IMR-90 (cell line): ENCODE measurements around the gene UBASH3B. TPM values are rescaled to one million over a fixed set of nuclear protein-coding genes. Genes with fewer than 3 reads are reported as not detected.

ENCODE experiments used
- ATAC-seq: fragments of 200-7000 bp; cut with Tn5 transposase; 2 replicates; pipeline ENCODE4 v1.9.1; 2020; ENCODE audit warnings: low read depth, mild to moderate bottlenecking, moderate library complexity
- BruUV-seq: library from RNA; stranded (reverse); fragments of 400-500 nt; replicated peaks from 2 replicates; lab custom pipeline; 2021; lab: Mats Ljungman, UMichigan
- CTCF ChIA-PET: fragments of 300-600 bp; formaldehyde crosslinking; extraction: SDS; loops from one replicate; lab custom pipeline; 2021; ENCODE audit warnings: antibody characterized with exemption; lab: Yijun Ruan, JAX
- POLR2A ChIA-PET: fragments of 300-600 bp; sonication (Branson Sonifier 250); formaldehyde crosslinking; loops from one replicate; lab custom pipeline; 2022; ENCODE audit warnings: antibody characterized with exemption; ENCODE audit not compliant: unreplicated experiment; lab: Charles Lee
- DNase-seq: peaks from one replicate; pipeline ENCODE4 v3.0.0; 2013
- H2AFZ ChIP-seq: replicated peaks from 2 replicates; pipeline ENCODE3; 2013; ENCODE audit warnings: low read length, mild to moderate bottlenecking; ENCODE audit not compliant: poor library complexity
- H2AK5ac ChIP-seq: 2 replicates; pipeline ENCODE4 v1.6.1; 2013; ENCODE audit warnings: low read depth, low read length, inconsistent platforms
- H2AK9ac ChIP-seq: replicated peaks from 2 replicates; pipeline ENCODE3; 2013; ENCODE audit warnings: mild to moderate bottlenecking, low read depth, low read length, moderate library complexity; ENCODE audit not compliant: poor library complexity
- H2BK120ac ChIP-seq: 2 replicates; pipeline ENCODE4 v1.6.1; 2013; ENCODE audit warnings: low read depth, low read length, inconsistent platforms
- H2BK15ac ChIP-seq: 3 replicates; pipeline ENCODE4 v1.6.1; 2013; ENCODE audit warnings: low read depth, low read length, inconsistent platforms
- H2BK20ac ChIP-seq: 2 replicates; pipeline ENCODE4 v1.6.1; 2013; ENCODE audit warnings: low read depth, mild to moderate bottlenecking, inconsistent platforms, low read length, moderate library complexity
- H2BK5ac ChIP-seq: 2 replicates; pipeline ENCODE4 v1.6.1; 2013; ENCODE audit warnings: mild to moderate bottlenecking, low read depth, low read length, inconsistent platforms; ENCODE audit not compliant: poor library complexity, severe bottlenecking
- H3K14ac ChIP-seq: replicated peaks from 2 replicates; pipeline ENCODE4 v1.6.1; 2013; ENCODE audit warnings: low read depth, low read length, inconsistent platforms
- H3K18ac ChIP-seq: 2 replicates; pipeline ENCODE4 v1.6.1; 2013; ENCODE audit warnings: low read depth, low read length, control low read depth
- H3K23ac ChIP-seq: 2 replicates; pipeline ENCODE4 v1.6.1; 2013; ENCODE audit warnings: low read depth, low read length, inconsistent platforms
- H3K27ac ChIP-seq: 2 replicates; pipeline ENCODE4 v1.5.1; 2013; ENCODE audit warnings: mild to moderate bottlenecking, control low read depth, low read length; ENCODE audit not compliant: insufficient read depth
- H3K27me3 ChIP-seq: 2 replicates; pipeline ENCODE4 v1.6.1; 2013; ENCODE audit warnings: low read length; ENCODE audit not compliant: control insufficient read depth, insufficient read depth
- H3K36me3 ChIP-seq: 2 replicates; pipeline ENCODE4 v1.6.1; 2013; ENCODE audit warnings: low read length, mixed read lengths; ENCODE audit not compliant: control insufficient read depth, insufficient read depth
- H3K4ac ChIP-seq: 2 replicates; pipeline ENCODE4 v1.6.1; 2013; ENCODE audit warnings: low read depth, low read length, inconsistent platforms
- H3K4me1 ChIP-seq: 2 replicates; pipeline ENCODE4 v1.6.1; 2013; ENCODE audit warnings: low read length, mixed read lengths; ENCODE audit not compliant: control insufficient read depth, insufficient read depth
- H3K4me2 ChIP-seq: 2 replicates; pipeline ENCODE4 v1.6.1; 2013; ENCODE audit warnings: low read depth, mild to moderate bottlenecking, control low read depth, low read length, moderate library complexity
- H3K4me3 ChIP-seq: 2 replicates; pipeline ENCODE4 v1.5.1; 2013; ENCODE audit warnings: low read depth, mild to moderate bottlenecking, control low read depth, low read length, moderate library complexity; ENCODE audit not compliant: insufficient read depth
- H3K56ac ChIP-seq: 2 replicates; pipeline ENCODE4 v1.6.1; 2013; ENCODE audit warnings: low read length, inconsistent platforms; ENCODE audit not compliant: insufficient read depth; ENCODE audit errors: extremely low read depth
- H3K79me1 ChIP-seq, 2 experiments: 2 replicates each; pipeline ENCODE4 v1.6.1; 2013; ENCODE audit warnings: low read length in 2 of 2, inconsistent platforms in 1 of 2, low read depth in 1 of 2
- H3K9ac ChIP-seq: 2 replicates; pipeline ENCODE4 v1.6.1; 2013; ENCODE audit warnings: low read depth, low read length, control low read depth
- H3K9me1 ChIP-seq: 2 replicates; pipeline ENCODE4 v1.6.1; 2013; ENCODE audit warnings: low read length, inconsistent platforms; ENCODE audit not compliant: insufficient read depth
- H3K9me3 ChIP-seq: 2 replicates; pipeline ENCODE4 v1.6.1; 2013; ENCODE audit warnings: low read length; ENCODE audit not compliant: control insufficient read depth, insufficient read depth
- H4K20me1 ChIP-seq: 2 replicates; pipeline ENCODE4 v1.6.1; 2013; ENCODE audit warnings: low read length, inconsistent platforms; ENCODE audit not compliant: insufficient read depth
- H4K5ac ChIP-seq: 2 replicates; pipeline ENCODE4 v1.6.1; 2013; ENCODE audit warnings: mild to moderate bottlenecking, low read depth, low read length, control low read depth
- H4K8ac ChIP-seq, 2 experiments: 2 replicates each; pipeline ENCODE4 v1.6.1; 2013; ENCODE audit warnings: low read depth in 2 of 2, low read length in 2 of 2, control low read depth in 1 of 2, inconsistent platforms in 1 of 2
- H4K91ac ChIP-seq: 2 replicates; pipeline ENCODE4 v1.6.1; 2013; ENCODE audit warnings: low read depth, low read length, inconsistent platforms; ENCODE audit not compliant: insufficient read depth
- FOS ChIP-seq: fragments of 150-350 bp; IDR thresholded peaks from 2 replicates; pipeline ENCODE4 v1.6.1; 2016; ENCODE audit warnings: low read depth, low read length
- MAFK ChIP-seq: IDR thresholded peaks from 2 replicates; pipeline ENCODE4 v1.6.1; 2012; ENCODE audit warnings: low read depth, low read length, improper control_type of control experiment
- USF2 ChIP-seq: fragments of 150-350 bp; IDR thresholded peaks from 2 replicates; pipeline ENCODE4 v1.6.1; 2017; ENCODE audit warnings: mild to moderate bottlenecking, antibody characterized with exemption, low read length, low read depth
- WGBS, 2 experiments: methylation state at CpG; one replicate each; pipeline versions ENCODE4 v1.1.5 to v1.1.7; 2013; ENCODE audit warnings: missing lambda C conversion rate in 2 of 2; ENCODE audit not compliant: insufficient read length in 1 of 2; ENCODE audit errors: extremely low coverage in 2 of 2; 5-methylcytosine and 5-hydroxymethylcytosine counted together
- dilution Hi-C: fragments of 300-500 bp; cut with HindIII; formaldehyde crosslinking; loops from one replicate; pipeline ENCODE4 v1.14.3; 2018; ENCODE audit warnings: low sequenced_read_pairs; ENCODE audit not compliant: unreplicated experiment
- in situ Hi-C: fragments of 300-500 bp; cut with MboI; formaldehyde crosslinking; loops from 3 replicates; pipeline ENCODE4 v1.14.3; 2019; ENCODE audit warnings: low sequenced_read_pairs, inconsistent platforms, mixed read lengths
- intact Hi-C: fragments of 100-400 bp; cut with micrococcal nuclease; formaldehyde crosslinking; loops from 2 replicates; pipeline ENCODE4 v1.10.0; 2022
- polyA plus RNA-seq, 3 experiments: library from polyadenylated mRNA; depleted of rRNA; stranded (reverse); fragments of >200 nt; gene quantifications; 2 replicates each; pipeline ENCODE4 v1.2.3, GENCODE V29; 2012; ENCODE audit warnings: low replicate concordance in 1 of 3
- total RNA-seq: library from RNA; depleted of rRNA; stranded (reverse); fragments of >200 nt; gene quantifications from 2 replicates; pipeline ENCODE4 v1.2.3, GENCODE V29; 2012

The UBASH3B gene
- total and polyA plus RNA-seq, 2 of the 4 experiments (the other 2 are of a cell fraction) = 27.2 to 48.0 TPM

- H3K4me3 ChIP-seq = no peak overlapping the region
- ChIA-PET POLR2A (no interaction called here), CTCF (no interaction called here)
- no CpG with 5 or more reads among the region's 9 CpGs for WGBS, 2 experiments
- intact Hi-C loops (no loop called here), in situ Hi-C loops (no loop called here), dilution Hi-C loops (no loop called here)
- no peak overlapping the region for H3K14ac ChIP-seq
- H3K4ac ChIP-seq = no peak overlapping the region
- no peak overlapping the region for H3K56ac ChIP-seq
- no peak overlapping the region for H3K23ac ChIP-seq
- no peak overlapping the region for H2AK9ac ChIP-seq
- H3K27ac ChIP-seq = no peak overlapping the region
- ATAC-seq (no peak), DNase-seq (no peak)
- H2AFZ ChIP-seq = no peak overlapping the region
- peaks cover 29% of the 10 kb centered on the region for H3K4me1 ChIP-seq
- H3K18ac ChIP-seq = no peak overlapping the region
- H3K4me2 ChIP-seq = no peak overlapping the region
- H3K9me3 ChIP-seq = no peaks in the 10 kb centered on the region
- H2BK20ac ChIP-seq = no peak overlapping the region
- H2BK120ac ChIP-seq = no peak overlapping the region
- peaks cover 29% of the 10 kb centered on the region for H3K9me1 ChIP-seq
- no peak overlapping the region for H2BK15ac ChIP-seq
- no peak overlapping the region for H4K91ac ChIP-seq
- no peak overlapping the region for H3K9ac ChIP-seq
- H3K27me3 ChIP-seq = no peaks in the 10 kb centered on the region
- H4K8ac ChIP-seq = 0 out of 4 replicates have a peak overlapping the region, but pooled peaks of 1 of the 2 experiments have one; percentile 8
- BruUV-seq = no TSS peak
- no peak overlapping the region for H2AK5ac ChIP-seq
- H3K79me1 ChIP-seq = peaks cover 13 to 76% of the 10 kb centered on the region in 2 experiments
- no peak overlapping the region for H2BK5ac ChIP-seq
- TF ChIP-seq FOS = no peak
- no peak for TF ChIP-seq MAFK
- TF ChIP-seq USF2 = no peak
- H4K20me1 ChIP-seq = peaks cover 22% of the 10 kb centered on the region
- H3K36me3 ChIP-seq = no peaks in the 10 kb centered on the region
- no peak overlapping the region for H4K5ac ChIP-seq
These were observed 70.5 kb downstream of the UBASH3B start for GRCh38 chr11:122726028-122726427.
